Stomach (tissue), 9 donors: ENCODE results near the gene INSM2. TPM values are rescaled to one million over a fixed set of nuclear protein-coding genes. Genes with fewer than 3 reads are reported as not detected.

Experiments used
- DNase-seq, 2 donors: peaks; one replicate each; pipeline versions ENCODE4 v3.0.0 to v3.0.0-alpha.2; 2013 to 2019
- H3K27ac ChIP-seq, 5 donors: fragments of 200-600 bp in 4 of 5; sonication (generic) in 4 of 5; one replicate each; pipeline ENCODE4 v1.5.1; 2013 to 2019; ENCODE audit warnings: mild to moderate bottlenecking in 1 of 5, moderate library complexity in 1 of 5
- H3K27me3 ChIP-seq, 3 donors: fragments of 200-600 bp; sonication (generic); one replicate each; pipeline ENCODE4 v1.5.1; 2017 to 2019; ENCODE audit warnings: mixed run types in 1 of 3
- H3K36me3 ChIP-seq, 4 donors: fragments of 200-600 bp; sonication (generic); 1 replicate in 3 of 4; 2 replicates in 1 of 4; pipeline ENCODE4 v1.5.1; 2016 to 2019
- H3K4me1 ChIP-seq, 4 donors: fragments of 200-600 bp; sonication (generic); one replicate each; pipeline ENCODE4 v1.5.1; 2016 to 2019
- H3K4me3 ChIP-seq, 4 donors: fragments of 200-600 bp; sonication (generic) in 3 of 4; one replicate each; pipeline ENCODE4 v1.5.1; 2016 to 2019; ENCODE audit warnings: mild to moderate bottlenecking in 1 of 4
- H3K9me3 ChIP-seq, 4 donors: fragments of 200-600 bp; sonication (generic); one replicate each; pipeline ENCODE4 v1.5.1; 2016 to 2019
- EP300 ChIP-seq: sonication (generic); formaldehyde crosslinking; IDR thresholded peaks from one replicate; pipeline ENCODE4 v1.6.1; 2017; ENCODE audit warnings: antibody characterized with exemption
- POLR2A ChIP-seq, 4 donors: fragments of 450-650 bp; IDR thresholded peaks; one replicate each; pipeline ENCODE4 v1.6.1; 2016; ENCODE audit warnings: antibody characterized with exemption in 4 of 4, control low read depth in 2 of 4, mild to moderate bottlenecking in 1 of 4, moderate library complexity in 1 of 4
- POLR2AphosphoS5 ChIP-seq, 3 donors: sonication (generic); formaldehyde crosslinking; IDR thresholded peaks; one replicate each; pipeline ENCODE4 v1.6.1; 2016; ENCODE audit warnings: antibody characterized with exemption in 3 of 3
- WGBS, 5 donors: extraction: QIAGEN DNeasy Blood & Tissue Kit in 3 of 5; methylation state at CpG; one replicate each; pipeline versions ENCODE4 v1.1.5 to v1.1.7; 2013 to 2018; 5-methylcytosine and 5-hydroxymethylcytosine counted together
- intact Hi-C: fragments of 100-400 bp; cut with DNase I; formaldehyde crosslinking; loops from one replicate; pipeline ENCODE4 v1.15.1; 2023; ENCODE audit warnings: low total_unique reads
- polyA plus RNA-seq, 3 donors: library from polyadenylated mRNA; stranded (reverse); fragments of 200-250 nt; gene quantifications; one replicate each; pipeline ENCODE4 v1.2.3, GENCODE V29; 2013
- total RNA-seq, 5 donors: library from RNA; depleted of rRNA; stranded (reverse); fragments of >200 nt; gene quantifications; one replicate each; pipeline versions ENCODE4 v1.1.0 to v1.2.3, GENCODE V29; 2014 to 2016
- TF ChIP-seq, protein P1 (sequence below), 7 experiments: fragments of 450-650 bp in 4 of 7; fragments of 200-600 bp in 3 of 7; sonication (generic) in 3 of 7; IDR thresholded peaks; one replicate each; pipeline ENCODE4 v1.5.1; 2016 to 2019; ENCODE audit warnings: antibody characterized with exemption in 7 of 7, control low read depth in 2 of 7, mild to moderate bottlenecking in 1 of 7
- donor health status: healthy with polysubstance abuse.
- donor health status: Bipolar disorder and iron deficiency.
- donor health status: healthy.

The INSM2 gene
- total and polyA plus RNA-seq, 8 donors = not detected

- TF ChIP-seq, protein P1, sequence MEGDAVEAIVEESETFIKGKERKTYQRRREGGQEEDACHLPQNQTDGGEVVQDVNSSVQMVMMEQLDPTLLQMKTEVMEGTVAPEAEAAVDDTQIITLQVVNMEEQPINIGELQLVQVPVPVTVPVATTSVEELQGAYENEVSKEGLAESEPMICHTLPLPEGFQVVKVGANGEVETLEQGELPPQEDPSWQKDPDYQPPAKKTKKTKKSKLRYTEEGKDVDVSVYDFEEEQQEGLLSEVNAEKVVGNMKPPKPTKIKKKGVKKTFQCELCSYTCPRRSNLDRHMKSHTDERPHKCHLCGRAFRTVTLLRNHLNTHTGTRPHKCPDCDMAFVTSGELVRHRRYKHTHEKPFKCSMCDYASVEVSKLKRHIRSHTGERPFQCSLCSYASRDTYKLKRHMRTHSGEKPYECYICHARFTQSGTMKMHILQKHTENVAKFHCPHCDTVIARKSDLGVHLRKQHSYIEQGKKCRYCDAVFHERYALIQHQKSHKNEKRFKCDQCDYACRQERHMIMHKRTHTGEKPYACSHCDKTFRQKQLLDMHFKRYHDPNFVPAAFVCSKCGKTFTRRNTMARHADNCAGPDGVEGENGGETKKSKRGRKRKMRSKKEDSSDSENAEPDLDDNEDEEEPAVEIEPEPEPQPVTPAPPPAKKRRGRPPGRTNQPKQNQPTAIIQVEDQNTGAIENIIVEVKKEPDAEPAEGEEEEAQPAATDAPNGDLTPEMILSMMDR (IDR thresholded peaks at IDR 0.05) = no peak
- TF ChIP-seq EP300 (no peak), POLR2A (IDR thresholded peaks at IDR 0.05) (no peak), POLR2AphosphoS5 (IDR thresholded peaks at IDR 0.05) (no peak)
- intact Hi-C loops = no loop called here
- Histone ChIP-seq H3K27me3 (no peaks in the 10 kb centered on the region), H3K9me3 (no peaks in the 10 kb centered on the region), H3K27ac (no peak overlapping the region), H3K4me3 (no peak overlapping the region), H3K36me3 (no peaks in the 10 kb centered on the region), H3K4me1 (no peaks in the 10 kb centered on the region)
- 84 to 93% (median 87%) methylated on average over 1 of the region's 1 CpG for WGBS, 5 donors
- no peak for DNase-seq
Measured at GRCh38 chr14:35515916-35516315, 18.0 kb upstream of the INSM2 start.

DNA sequence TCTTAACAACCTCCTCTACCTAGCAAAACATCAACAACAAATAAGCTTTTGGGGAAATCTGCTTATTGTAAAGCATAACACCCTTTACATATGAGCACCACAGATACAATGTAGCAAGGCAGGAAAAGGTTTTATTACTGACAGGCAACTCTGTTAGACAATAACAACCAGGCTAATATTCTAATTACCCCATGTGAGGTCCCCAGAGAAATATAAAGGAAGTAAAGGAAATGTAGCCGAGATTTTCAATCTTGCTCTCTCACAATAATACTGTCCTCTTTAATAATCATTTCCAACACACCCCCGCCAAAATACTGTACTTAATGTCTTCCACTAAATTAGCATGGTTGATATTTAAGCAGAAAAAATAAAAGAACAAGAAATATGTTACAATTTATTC is 14.0 kb upstream of the INSM2 start:
- Histone ChIP-seq H3K27me3 (no peaks in the 10 kb centered on the region), H3K36me3 (no peaks in the 10 kb centered on the region), H3K4me1 (no peaks in the 10 kb centered on the region), H3K4me3 (no peak overlapping the region), H3K9me3 (no peaks in the 10 kb centered on the region), H3K27ac (no peak overlapping the region)
- WGBS, 5 donors = 63 to 86% (median 76%) methylated on average over 2 of the region's 2 CpGs
- no peak for DNase-seq
- no peak for TF ChIP-seq EP300
- TF ChIP-seq, protein P1 (IDR thresholded peaks at IDR 0.05) = no peak
- intact Hi-C loops = no loop called here

GRCh38 chr14:35525695-35526094 is 8.3 kb upstream of the INSM2 start:
- Histone ChIP-seq H3K27ac (no peak overlapping the region), H3K9me3 (peaks cover 0 to 6% (median 0%) of the 10 kb centered on the region in 4 donors), H3K4me1 (no peaks in the 10 kb centered on the region), H3K36me3 (no peaks in the 10 kb centered on the region), H3K27me3 (peaks cover 0 to 20% (median 3%) of the 10 kb centered on the region in 3 donors), H3K4me3 (no peak overlapping the region)
- intact Hi-C loops = no loop called here
- 87 to 98% (median 94%) methylated on average over 3 of the region's 3 CpGs for WGBS, 5 donors
- DNase-seq = no peak
- TF ChIP-seq POLR2AphosphoS5 (IDR thresholded peaks at IDR 0.05) (no peak), POLR2A (IDR thresholded peaks at IDR 0.05) (no peak), EP300 (no peak)
- TF ChIP-seq, protein P1 (IDR thresholded peaks at IDR 0.05) = no peak

DNA sequence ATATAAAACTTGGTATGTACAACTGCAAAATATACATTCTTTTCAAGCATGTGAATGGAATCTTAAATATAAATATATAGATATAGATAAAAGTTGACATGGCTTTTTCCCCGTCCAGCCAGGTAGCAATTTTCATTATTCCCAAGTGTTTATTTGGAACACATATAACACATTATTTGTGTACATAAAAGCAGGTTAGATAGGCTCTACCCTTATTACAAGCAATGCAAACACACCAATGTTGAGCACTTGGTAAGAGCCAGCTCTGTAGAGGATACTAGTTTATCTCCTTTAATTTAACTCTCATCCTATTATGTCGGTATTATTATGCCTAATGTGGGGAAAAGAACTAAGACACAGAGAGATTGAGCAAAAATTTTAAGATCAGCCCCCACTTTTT is 7.0 kb upstream of the INSM2 start:
- Histone ChIP-seq H3K27ac (no peak overlapping the region), H3K4me3 (no peak overlapping the region), H3K27me3 (peaks cover 0 to 32% (median 6%) of the 10 kb centered on the region in 3 donors), H3K36me3 (no peaks in the 10 kb centered on the region), H3K9me3 (peaks cover 0 to 6% (median 0%) of the 10 kb centered on the region in 4 donors), H3K4me1 (no peaks in the 10 kb centered on the region)
- no peak for TF ChIP-seq EP300
- TF ChIP-seq, protein P1 (IDR thresholded peaks at IDR 0.05) = no peak
- DNase-seq = no peak
- intact Hi-C loops = no loop called here
- WGBS, 5 donors = 66 to 85% (median 69%) methylated on average over 2 of the region's 2 CpGs
